C1 segment of cervical spinal cord (tissue), 14 donors: ENCODE results near the gene ABT1.

Experiments
- DNase-seq, 14 donors: peaks; one replicate each; lab custom pipeline; 2025; lab: John Stamatoyannopoulos, UW

Gene ABT1

DNA sequence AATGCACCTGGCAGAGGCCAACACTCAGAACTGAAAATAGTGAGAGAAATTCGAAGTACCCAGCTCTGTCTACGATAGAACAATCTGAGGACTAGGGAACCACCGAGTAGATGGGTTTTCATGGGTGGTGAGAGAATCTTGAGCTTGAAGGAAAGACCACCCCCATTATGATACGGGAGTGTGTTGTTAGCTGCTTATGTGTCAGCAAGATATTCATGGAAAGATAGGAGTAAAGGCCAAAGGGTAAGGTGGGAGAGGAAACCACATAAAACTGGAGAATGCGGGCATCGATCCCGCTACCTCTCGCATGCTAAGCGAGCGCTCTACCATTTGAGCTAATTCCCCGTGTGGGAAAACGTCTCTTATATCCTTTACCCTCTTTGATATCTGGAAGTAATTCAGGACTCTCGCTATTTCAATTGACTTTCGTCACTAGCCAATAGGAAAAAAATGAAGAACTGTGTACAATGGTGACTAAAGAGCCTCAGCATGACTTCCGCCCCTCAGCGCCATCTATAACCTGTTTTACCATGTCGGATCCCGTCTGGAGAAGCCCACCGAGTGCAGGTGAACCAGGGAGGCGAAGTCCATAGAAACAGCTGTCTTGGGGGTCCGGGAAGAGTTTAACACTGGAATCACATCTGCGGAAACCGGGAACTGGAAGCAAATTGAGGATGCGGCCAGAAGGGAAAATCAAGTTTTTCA lies 25.0 kb upstream of the ABT1 start:
- DNase-seq: peak in 11 of 14 donors; percentile 5 to 72 (median 34)

DNA sequence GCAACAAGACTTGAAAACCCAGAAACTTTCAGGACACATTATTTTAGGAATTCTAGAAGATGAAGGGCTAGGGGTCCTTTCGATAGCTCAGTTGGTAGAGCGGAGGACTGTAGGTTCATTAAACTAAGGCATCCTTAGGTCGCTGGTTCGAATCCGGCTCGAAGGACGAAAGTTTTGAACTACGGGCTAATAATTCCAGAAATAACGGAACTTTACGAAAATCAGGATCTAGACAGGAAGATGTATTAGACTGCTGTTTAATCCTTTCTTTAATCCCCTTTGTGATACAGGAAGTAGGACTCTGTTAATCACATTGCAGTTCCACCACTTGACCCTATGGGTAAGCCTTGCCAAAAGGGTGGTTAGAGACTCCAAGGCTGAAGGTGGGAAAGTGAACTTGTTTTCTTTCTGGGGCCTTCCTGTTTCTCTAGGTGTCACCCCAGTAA lies 21.2 kb upstream of the ABT1 start:
- no peak for DNase-seq

DNA sequence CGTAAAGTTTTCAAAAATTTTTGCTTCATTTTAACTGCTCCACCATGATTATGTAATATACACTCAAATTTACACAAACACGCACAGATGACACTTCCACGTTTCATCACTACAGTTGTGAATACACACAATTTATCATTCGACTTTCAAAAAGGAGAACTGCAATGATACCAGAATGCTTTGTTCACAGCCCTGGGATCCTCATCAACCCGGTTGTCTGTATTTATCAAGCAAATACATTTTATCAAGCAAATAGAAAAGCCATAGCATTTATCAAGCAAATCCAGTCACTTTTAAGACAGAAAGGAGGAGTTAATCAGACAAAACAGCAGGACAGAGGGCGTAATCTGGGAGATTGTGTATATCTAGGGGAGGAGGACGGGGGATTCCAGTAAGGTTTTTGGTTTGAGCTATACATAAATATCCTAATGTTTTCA lies 20.3 kb upstream of the ABT1 start:
- DNase-seq: peak in 1 of 14 donors; percentile 29

DNA sequence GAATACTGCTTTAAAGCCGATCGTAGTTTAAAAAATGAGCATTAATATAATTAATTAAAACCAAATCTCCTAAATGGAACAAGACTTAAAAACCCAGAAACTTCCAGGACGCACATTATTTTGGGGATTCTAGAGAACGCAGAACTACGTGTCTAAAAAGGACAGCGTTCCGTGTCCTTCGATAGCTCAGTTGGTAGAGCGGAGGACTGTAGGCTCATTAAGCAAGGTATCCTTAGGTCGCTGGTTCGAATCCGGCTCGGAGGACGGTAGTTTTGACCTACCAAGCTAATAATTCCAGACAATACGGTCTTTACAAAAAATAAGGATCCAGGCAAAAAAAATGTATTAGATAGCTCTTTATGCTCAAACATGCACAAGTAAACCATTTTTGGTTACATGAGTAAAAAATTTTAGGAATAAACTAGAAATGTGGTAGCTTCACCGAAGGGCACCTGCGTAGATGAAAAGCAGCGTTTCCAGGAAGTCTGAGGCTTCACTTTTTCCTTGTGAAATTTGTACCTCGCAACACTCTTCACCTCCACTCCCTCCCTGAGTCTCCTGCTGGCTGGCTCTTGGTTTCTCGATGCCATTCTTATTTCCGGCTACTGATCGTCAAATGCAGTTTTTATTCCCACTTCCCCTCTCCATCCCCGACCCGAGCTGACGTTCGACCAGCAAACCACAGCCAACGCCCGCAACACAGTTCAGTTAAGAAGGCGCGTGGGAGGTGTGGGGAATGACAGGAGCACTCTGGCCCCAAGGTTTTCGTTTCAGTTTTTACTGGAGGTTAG lies 19.6 kb upstream of the ABT1 start:
- peak in 1 of 14 donors; percentile 55 for DNase-seq

DNA sequence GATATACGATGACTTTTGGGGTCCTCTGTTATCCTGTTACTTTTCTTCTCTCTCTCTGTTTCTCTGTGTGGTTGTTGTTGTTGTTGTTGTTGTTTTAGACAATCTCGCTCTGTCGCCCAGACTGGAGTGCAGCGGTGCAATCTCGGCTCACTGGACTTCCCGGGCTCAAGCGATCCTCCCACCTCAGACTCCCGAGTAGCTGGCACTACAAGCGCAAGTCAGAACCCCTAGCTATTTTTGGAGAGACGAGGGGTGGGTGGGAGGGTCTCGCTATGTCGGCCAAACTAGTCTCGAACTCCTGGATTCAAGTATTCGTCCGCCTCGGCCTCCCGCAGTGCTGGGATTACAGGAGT lies 19.1 kb upstream of the ABT1 start:
- DNase-seq: no peak

DNA sequence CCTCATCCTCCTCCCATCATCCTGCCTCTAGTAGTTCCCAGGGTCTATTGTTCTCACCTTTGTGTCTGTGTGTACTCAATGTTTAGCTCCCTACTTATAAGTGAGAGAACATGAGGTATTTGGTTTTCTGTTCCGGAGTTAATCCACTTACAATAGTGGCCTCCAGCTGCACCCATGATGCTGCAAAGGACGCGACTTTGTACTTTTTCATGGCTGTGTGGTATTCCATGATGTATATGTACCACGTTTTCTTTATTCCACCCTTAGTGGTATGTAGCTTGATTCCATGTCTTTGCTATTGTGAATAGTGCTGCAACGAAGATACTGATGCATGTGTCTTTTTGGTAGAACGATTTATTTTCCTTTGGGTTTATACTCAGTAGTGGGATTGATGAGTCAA lies 18.5 kb upstream of the ABT1 start:
- no peak for DNase-seq

DNA sequence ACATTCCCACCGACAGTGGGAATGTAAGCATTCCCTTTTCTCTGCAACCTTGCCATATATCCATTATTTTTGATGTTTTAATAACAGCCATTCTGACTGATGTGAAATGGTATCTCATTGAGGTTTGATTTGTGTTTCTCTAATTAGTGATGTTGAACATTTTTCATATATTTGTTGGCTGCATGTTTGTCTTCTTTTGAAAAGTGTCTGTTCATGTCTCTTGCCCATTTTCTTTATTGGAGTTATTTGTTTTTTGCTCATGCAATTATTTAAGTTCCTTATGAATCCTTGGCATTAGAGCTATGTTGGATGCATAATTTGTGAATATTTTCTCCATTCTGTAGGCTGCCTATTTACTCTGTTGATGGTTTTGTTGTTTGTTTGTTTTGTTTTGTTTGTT lies 18.0 kb upstream of the ABT1 start:
- DNase-seq: no peak

DNA sequence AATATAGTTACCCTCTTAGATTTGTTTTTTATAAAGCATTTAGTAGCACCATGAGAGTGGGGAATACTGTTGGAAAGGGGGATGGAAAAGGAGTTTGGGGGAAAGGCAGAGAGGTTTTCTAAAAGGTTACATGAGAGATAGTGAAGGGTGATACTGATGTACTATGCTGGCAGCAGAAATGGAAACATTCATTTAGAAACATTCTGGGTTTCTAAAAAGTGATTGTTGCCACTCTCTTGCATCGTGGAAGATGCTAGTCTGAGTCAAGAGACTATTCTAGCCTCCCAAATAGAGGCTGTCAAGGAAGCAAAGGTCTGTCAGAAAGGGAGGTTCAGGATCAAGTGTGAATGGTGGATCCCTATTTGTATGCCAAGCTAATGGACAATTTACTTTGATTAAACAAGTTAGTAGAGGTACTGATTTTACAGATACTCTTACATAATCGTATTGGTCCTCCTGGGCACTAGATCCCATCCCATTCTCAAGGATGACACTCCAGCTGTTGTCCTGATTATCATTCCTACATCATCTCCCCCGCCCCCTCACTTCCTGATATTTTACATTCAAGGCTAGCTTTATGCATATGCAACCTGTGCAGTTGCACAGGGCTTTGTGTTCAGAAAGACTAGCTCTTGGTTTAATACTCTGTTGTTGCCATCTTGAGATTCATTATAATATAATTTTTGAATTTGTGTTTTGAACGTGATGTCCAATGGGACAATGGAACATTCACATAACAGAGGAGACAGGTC lies 15.4 kb upstream of the ABT1 start:
- DNase-seq: no peak

DNA sequence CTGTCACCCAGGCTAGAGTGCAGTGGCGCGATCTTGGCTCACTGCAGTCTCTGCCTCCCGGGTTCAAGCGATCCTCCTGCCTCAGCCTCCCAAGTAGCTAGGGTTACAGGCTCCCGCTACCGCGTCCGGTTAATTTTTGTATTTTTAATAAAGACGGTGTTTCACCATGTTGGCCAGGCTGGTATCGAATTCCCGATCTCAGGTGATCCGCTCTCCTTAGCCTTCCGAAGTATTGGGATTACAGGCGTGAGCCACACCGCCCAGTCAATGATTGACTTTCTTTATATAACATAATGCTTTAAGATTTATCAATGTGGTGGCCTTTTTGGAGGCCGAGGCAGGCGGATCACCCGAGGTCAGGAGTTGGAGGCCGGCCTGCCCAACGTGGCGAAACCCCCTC lies 7.8 kb upstream of the ABT1 start:
- no peak for DNase-seq

DNA sequence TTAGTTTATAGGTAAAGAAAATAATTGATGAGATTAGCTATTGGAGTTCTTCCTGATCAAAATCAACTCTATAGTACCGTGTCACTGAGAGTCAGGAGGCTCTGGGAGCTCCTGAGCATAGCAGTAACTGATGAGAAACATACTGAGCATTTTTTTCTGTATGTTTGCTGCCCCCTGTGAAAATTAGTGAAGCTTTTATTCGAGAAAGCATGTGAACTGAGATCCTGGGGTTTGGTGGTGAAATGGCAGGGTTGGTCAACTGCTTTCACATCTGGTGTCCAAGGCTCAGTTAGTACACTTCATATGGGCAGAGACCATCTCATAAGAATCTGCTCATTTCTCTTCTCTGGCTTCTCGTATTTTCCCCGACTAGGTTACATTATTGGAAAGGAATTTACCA lies 4.1 kb upstream of the ABT1 start:
- no peak for DNase-seq

DNA sequence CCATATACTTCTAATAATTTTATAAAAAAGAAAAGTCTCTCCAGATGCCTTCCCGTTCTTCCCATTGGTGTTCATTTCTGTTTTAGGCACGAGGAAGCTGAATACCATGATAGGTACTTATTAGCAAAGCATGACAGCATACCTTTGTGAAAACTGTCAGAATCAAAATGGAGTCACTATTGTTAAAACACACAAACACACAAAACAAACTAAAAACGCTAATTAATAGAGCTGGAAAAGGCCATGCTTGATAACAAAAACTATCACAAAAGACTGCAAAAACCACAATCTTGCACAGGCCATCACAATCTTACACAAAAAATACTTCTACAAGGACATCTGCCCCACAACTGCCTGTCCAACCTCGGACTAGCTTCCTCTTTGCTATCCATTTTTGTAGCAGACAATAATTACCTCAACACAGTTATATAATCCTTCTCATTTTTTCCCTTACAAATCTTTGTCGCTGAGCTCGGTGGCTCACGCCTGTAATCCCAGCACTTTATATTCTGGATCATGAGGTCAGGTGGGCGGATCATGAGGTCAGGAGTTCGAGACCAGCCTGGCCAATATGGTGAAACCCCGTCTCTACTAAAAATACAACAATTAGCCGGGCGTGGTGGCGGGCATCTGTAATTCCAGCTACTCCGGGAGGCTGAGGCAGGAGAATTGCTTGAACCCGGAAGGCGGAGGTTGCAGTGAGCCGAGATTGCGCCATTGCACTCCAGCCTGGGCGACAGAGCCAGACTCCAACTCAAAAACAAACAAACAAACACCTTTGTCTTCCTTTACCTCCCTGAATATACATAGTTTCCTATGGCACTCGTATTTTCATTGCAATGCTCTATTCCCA lies 3.2 kb upstream of the ABT1 start:
- DNase-seq: no peak

DNA sequence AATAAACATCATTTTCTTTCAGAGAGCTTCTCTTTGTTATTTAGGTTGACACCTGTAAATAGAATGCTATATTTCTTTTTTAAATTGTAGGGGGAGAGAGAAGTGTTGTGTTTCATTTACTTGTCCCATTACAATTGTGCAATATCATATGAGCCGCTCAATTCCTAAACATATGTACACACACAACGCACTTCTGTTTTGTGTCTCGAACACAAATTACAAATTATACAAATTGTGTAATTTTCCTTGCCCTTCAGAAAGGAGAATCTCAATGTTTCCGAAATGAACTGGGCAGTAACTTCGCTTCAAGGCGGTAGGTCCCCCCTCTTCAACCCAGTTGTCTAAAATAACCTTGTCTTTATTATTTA lies 2.6 kb upstream of the ABT1 start:
- no peak for DNase-seq

DNA sequence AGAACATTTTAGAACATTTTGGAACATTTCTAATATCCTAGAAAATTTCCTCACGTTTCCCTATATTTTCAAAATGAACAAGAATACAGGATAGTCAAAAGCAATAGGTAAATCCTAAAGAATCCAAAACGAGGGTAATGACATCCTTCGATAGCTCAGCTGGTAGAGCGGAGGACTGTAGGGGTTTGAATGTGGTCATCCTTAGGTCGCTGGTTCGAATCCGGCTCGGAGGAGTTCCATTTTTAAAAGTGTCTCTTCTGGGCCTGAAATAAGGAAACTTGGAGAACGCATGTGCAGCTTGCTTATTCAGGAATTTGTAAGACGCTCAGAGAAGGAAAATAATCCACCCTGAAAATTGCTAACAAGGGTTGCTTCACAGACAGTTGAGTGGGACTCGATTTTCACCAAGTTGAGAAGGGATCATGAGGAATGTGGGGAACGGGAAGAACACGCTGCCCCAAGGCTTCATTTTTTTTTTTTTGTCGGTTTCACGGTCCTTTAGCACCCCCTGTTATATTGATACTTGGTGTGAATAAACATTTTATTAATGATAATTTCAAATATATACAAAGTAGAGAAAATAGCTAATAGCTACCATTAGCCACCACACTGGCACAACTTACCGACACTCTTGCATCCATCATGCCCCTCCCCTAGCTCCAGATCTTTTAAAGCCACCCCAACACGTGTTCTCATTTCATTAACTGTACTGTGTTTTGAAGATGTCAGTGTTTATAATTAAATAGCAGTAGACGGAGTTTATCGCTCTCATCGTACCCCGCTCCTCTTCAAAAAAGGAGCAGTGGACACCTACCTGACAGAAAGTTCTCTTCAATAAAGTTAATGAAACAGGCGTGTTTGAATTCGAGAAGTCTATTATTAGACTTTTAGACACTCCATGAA lies 1.8 kb upstream of the ABT1 start:
- peak in 3 of 14 donors; percentile 9 to 24 (median 10) for DNase-seq

DNA sequence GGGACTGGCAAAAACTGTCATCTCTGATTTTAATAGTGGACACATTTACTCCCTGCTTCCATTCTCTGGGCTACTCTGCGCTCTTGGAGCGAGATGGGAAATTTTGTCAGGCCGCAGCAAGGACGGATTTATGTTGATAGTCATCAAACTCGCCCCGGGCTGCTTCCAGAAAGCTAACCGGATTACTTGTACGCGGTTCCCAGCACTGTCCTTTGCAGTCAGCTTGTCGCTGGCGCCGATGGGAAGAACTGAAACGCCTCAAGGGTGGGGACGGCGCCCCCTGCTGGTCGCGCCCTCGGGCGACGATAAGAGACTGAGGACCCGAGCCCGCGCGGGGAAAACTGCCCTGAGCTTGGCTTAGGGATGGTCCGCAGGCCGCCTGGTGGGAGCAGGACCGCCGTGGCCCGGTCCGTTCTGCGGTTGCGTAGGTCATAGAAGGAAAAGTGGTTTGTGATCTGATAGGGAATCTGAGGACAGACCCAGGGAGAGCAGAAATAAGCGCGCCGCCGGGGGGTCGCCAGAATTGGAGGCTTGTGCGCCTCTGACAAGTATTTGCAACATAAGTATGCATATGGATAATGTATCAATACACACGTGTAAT lies 984 bp upstream of the ABT1 start:
- peak; percentile 24 to 88 (median 81) for DNase-seq

DNA sequence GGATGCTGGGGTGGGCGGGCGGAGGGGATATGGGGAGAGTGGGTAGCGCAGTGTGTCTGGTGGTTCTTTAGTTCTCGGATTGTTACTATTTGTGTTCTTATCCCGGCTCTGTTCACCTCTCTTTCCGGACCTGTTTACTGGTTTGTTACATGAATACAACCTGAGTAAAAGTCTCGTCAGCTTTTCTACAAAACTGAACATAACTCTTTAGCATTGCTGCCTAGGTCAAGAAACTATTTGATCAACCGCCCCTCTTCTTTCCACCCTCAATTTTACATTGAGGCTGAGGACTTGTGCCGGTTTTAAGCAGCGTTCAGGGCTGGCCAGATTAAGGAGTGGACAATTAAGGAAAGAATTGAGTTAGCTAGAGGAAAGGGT lies 625 bp downstream of the ABT1 start:
- no peak for DNase-seq

DNA sequence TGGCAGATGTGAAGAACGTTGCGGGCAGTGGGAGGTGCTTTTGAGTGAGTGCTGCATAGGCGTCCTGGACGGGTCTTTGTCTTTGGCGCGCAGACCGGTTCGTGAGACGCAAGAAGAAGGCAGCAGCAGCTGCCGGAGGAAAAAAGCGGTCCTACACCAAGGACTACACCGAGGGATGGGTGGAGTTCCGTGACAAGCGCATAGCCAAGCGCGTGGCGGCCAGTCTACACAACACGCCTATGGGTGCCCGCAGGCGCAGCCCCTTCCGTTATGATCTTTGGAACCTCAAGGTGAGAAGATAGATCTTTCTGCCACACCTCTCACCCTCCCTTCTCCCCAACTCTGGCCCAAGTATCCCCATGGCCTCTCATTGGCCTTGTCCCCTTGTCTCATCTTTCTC lies 1.1 kb downstream of the ABT1 start:
- no peak for DNase-seq

DNA sequence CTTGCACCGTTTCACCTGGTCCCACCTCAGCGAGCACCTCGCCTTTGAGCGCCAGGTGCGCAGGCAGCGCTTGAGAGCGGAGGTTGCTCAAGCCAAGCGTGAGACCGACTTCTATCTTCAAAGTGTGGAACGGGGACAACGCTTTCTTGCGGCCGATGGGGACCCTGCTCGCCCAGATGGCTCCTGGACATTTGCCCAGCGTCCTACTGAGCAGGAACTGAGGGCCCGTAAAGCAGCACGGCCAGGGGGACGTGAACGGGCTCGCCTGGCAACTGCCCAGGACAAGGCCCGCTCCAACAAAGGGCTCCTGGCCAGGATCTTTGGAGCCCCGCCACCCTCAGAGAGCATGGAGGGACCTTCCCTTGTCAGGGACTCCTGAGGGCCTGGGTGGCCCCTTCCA lies 1.5 kb downstream of the ABT1 start:
- no peak for DNase-seq

DNA sequence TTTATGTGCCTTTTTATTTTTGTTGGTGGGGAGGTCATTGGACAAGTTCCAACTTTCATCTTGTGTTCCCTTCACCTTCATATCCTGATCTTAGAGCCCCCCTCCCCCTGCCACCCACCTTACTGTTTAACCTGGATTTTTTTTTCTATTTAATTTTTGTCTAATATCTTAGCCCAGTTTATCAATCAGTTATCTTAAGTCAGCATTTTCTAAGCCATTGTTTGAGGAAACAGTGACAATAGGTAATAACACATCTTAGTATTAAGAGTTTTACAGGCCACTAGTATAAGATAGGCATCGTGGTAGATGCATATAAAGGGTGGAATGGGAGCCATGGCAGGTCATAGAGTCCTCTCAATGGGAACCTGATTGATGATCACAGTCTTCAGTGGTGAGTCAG lies 2.4 kb downstream of the ABT1 start:
- DNase-seq: no peak

DNA sequence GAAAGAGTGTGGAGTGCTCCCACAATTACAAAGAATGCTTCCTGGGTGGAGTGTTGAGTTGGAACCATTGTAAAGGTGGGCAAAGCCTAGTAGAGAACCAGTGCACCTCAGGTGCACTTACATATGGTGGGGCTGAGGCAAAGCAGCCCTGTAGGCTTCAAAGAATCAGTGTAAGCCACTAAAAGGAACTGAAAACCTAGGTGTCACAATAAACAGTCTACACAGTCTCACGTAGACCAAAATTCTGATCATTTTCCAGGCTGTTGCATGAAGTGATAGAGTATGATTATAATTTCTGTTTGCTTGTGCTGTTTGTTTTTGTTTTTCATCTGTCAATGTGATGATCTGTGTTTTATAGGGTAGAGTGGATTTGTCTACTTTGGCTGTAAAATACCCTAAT lies 2.8 kb downstream of the ABT1 start:
- no peak for DNase-seq

DNA sequence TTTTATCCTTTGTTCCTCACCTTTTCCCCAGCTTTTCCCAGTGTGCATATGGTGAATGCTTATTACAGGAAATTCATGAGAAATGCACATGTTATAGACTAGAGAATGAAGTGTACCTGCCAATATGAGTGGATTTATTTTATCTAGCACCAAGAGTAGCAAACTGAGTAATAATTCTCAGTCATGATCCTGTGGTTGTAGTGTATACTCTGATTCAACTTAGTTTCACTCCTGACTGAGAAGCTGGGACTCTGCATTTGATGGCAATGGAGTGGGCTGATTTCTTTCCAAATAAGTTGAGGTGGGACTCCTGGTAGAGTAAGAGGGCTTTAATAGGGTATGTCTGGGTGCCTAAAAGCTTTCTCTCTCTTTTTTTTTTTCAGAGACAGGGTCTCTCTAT lies 4.0 kb downstream of the ABT1 start:
- no peak for DNase-seq
